ENCODE data around the gene C22orf31. TPM values are rescaled to one million over a fixed set of nuclear protein-coding genes. Genes with fewer than 3 reads are reported as not detected.

C22orf31 gene
- total RNA-seq, 4 donors from 2014 or later: not detected

DNA sequence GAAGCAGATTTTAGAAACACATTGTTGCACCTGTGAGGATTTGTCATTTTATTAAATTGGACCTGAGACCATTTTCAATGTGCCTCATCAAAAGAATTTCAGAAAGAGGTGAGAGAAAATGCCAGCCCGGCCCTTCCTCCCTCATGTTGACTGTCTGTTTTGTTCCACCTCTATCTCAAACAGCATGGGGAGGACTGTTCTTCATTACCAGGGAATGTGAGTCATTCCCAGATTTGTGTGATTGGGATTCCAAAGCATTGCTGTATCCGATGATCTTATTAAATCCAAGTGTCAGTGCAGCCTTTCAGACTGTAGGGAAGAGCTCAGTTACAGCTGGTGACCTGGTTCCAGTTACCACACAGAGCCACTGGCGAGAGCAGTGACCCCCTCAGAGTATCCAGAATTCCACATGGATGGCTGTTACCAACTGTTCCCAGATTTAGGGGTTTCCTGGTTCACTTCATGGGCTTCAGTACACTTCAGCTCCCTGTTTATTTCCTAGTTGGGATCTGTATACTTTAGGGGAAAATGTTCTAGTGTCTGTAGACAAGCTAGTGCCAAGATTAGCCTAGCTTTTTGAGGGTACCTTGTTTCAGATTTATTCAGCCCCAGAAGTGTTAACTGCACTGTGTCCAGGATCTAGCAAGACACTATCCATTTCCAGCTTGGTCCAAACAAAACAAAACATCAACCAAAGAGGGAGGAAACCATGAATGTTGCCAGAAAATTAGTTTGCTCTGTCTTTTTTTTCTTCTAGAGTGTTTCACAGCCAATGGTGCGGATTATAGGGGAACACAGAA, 32.1 kb upstream of the C22orf31 start:
- peaks cover 0 to 22% (median 2%) of the 10 kb centered on the region in 4 donors for H3K4me1 ChIP-seq
- WGBS, 2 donors: 45 to 53% methylated on average over 4 of the region's 4 CpGs
- H3K9me3 ChIP-seq: no peaks in the 10 kb centered on the region
- peak in 1 of 2 donors; percentile 36 for DNase-seq (ENCODE audit: low spot score in 2 of 2)
- H3K36me3 ChIP-seq: peaks cover 0 to 8% (median 0%) of the 10 kb centered on the region in 3 donors
- no peak overlapping the region for H3K4me3 ChIP-seq
- TF ChIP-seq POLR2A (IDR thresholded peaks at IDR 0.05) (no peak), EP300 (IDR thresholded peaks at IDR 0.05) (peak in 1 of 2 donors; percentile 49)
- TF ChIP-seq, protein P1, sequence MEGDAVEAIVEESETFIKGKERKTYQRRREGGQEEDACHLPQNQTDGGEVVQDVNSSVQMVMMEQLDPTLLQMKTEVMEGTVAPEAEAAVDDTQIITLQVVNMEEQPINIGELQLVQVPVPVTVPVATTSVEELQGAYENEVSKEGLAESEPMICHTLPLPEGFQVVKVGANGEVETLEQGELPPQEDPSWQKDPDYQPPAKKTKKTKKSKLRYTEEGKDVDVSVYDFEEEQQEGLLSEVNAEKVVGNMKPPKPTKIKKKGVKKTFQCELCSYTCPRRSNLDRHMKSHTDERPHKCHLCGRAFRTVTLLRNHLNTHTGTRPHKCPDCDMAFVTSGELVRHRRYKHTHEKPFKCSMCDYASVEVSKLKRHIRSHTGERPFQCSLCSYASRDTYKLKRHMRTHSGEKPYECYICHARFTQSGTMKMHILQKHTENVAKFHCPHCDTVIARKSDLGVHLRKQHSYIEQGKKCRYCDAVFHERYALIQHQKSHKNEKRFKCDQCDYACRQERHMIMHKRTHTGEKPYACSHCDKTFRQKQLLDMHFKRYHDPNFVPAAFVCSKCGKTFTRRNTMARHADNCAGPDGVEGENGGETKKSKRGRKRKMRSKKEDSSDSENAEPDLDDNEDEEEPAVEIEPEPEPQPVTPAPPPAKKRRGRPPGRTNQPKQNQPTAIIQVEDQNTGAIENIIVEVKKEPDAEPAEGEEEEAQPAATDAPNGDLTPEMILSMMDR (IDR thresholded peaks at IDR 0.05): no peak
- peak overlapping the region in 3 of 4 donors; percentile 26 to 53 (median 36) for H3K27ac ChIP-seq
- no peaks in the 10 kb centered on the region for H3K27me3 ChIP-seq

DNA sequence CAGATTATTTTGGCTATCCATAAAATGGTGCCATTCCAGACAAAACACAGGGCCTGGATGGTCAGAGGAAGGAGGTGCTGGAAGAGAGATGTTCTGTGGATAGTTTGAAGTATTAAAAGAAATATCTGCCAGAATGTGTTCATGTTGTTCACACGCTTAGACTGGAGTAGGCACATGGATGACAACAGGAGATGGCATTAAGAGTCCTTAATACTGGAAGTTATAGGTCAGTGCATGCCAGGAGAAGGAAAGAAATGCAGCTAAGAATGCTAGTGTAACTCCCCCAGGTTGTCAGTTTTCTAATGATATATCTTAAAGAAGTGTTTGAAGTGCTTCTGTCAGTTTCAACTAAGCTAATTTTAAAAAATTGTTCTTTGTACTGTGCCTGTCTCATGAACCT, 31.4 kb upstream of the C22orf31 start:
- no peak for DNase-seq (ENCODE audit: low spot score in 2 of 2)
- Histone ChIP-seq H3K9me3 (no peaks in the 10 kb centered on the region), H3K27me3 (no peaks in the 10 kb centered on the region), H3K4me3 (no peak overlapping the region), H3K36me3 (peaks cover 0 to 8% (median 0%) of the 10 kb centered on the region in 3 donors), H3K4me1 (peaks cover 0 to 22% (median 2%) of the 10 kb centered on the region in 4 donors), H3K27ac (peak overlapping the region in 1 of 4 donors; percentile 36)
- TF ChIP-seq POLR2A (IDR thresholded peaks at IDR 0.05) (no peak), EP300 (IDR thresholded peaks at IDR 0.05) (no peak)
- TF ChIP-seq, protein P1 (IDR thresholded peaks at IDR 0.05): no peak
- 69 to 88% methylated on average over 1 of the region's 1 CpG for whole genome bisulfite sequencing, 2 donors

DNA sequence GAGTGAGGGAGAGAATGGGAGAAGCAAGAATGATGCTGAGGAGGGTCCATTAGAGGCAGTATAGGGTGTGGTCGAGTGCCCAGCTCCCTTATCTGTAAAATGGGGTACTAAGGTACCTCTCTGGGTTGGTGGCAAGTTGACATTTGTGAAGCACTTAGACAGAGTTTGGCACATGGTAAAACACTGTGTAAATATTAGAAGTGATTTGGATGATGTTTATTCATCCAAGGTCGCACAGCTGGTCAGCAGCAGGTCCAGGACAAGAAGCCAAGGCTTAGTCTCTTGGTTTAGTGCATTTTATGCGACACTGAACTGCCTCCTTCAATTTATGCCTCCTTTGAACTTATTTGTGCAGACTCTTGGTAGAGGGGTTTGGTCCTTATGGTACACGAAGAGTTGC, 30.6 kb upstream of the C22orf31 start:
- 89% methylated on average over 4 of the region's 4 CpGs for WGBS, 2 donors
- Histone ChIP-seq H3K27me3 (no peaks in the 10 kb centered on the region), H3K36me3 (peaks cover 0 to 8% (median 0%) of the 10 kb centered on the region in 3 donors), H3K27ac (no peak overlapping the region), H3K4me3 (no peak overlapping the region), H3K9me3 (no peaks in the 10 kb centered on the region), H3K4me1 (peaks cover 0 to 22% (median 2%) of the 10 kb centered on the region in 4 donors)
- DNase-seq (ENCODE audit: low spot score in 2 of 2): no peak
- no peak for TF ChIP-seq POLR2A (IDR thresholded peaks at IDR 0.05)
- TF ChIP-seq, protein P1 (IDR thresholded peaks at IDR 0.05): no peak
- no peak for TF ChIP-seq EP300 (IDR thresholded peaks at IDR 0.05)

DNA sequence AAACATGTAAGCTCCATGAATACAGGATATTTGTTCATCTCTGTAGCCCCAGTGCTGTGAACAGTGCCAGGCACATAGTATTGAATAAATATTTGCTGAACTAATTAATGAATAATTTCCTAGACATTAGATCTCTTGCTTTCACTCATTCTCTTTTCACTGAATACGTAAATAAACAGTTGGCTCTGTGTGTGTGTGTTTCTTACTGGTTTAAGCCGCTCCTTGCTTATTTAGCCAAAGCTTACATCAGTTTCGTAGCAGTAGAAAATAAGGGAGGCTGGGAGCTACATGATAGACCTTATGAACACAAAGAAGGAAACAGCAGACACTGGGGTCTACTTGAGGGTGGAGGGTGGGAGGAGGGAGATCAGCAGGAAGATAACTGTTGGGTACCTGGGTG, 28.4 kb upstream of the C22orf31 start:
- TF ChIP-seq POLR2A (IDR thresholded peaks at IDR 0.05) (no peak), EP300 (IDR thresholded peaks at IDR 0.05) (no peak)
- TF ChIP-seq, protein P1 (IDR thresholded peaks at IDR 0.05): no peak
- WGBS, 2 donors: 75 to 83% methylated on average over 3 of the region's 3 CpGs
- H3K36me3 ChIP-seq: peaks cover 0 to 5% (median 0%) of the 10 kb centered on the region in 3 donors
- no peak overlapping the region for H3K4me3 ChIP-seq
- no peaks in the 10 kb centered on the region for H3K9me3 ChIP-seq
- H3K27me3 ChIP-seq: no peaks in the 10 kb centered on the region
- no peak for DNase-seq (ENCODE audit: low spot score in 2 of 2)
- H3K4me1 ChIP-seq: peaks cover 0 to 13% (median 0%) of the 10 kb centered on the region in 4 donors
- H3K27ac ChIP-seq: no peak overlapping the region

DNA sequence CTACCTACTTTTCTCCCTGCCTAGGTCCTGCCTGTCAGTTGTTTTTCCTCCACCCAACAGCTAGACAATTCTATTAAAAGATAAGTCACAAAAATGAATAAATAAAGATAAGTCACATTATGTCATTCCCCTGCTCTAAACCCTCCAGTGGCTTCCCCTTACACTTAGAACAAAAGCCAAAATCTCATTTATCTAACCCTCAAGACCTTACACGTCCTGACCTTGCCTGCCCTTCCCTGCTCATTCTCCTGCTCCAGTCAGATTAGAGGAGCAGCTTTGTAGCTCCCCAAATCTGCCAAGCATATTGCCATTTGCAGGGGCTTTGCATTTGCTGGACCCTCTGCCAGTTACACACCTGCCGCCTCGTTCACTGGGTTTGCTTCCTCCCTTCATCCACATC, 27.9 kb upstream of the C22orf31 start:
- TF ChIP-seq EP300 (IDR thresholded peaks at IDR 0.05) (no peak), POLR2A (IDR thresholded peaks at IDR 0.05) (no peak)
- TF ChIP-seq, protein P1 (IDR thresholded peaks at IDR 0.05): no peak
- H3K27ac ChIP-seq: no peak overlapping the region
- WGBS, 2 donors: 59 to 68% methylated on average over 3 of the region's 3 CpGs
- no peak for DNase-seq (ENCODE audit: low spot score in 2 of 2)
- no peak overlapping the region for H3K4me3 ChIP-seq
- H3K9me3 ChIP-seq: no peaks in the 10 kb centered on the region
- H3K36me3 ChIP-seq: no peaks in the 10 kb centered on the region
- H3K27me3 ChIP-seq: no peaks in the 10 kb centered on the region
- H3K4me1 ChIP-seq: peaks cover 0 to 13% (median 0%) of the 10 kb centered on the region in 4 donors
